ENCODE measurements around the gene GNAI1.

DNA sequence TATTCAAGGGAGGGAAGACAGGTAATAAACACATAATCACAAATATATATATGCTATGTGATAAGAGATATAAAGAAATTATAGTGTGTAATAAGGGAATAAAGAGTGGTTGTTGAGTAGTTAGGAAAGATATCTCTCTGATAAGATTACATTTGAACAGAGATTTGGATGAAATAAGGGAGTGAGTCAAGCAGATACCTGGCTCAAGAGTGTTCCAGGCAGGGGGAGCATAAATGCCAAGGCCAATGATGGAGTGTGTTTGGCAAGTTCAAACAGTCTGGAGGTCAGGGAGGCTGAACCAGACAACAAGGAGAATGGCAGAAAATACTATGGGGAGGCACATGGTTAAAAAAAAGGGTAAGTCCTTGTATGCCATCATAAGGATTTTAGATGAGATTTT is 4.8 kb upstream of the GNAI1 start:
- TF ChIP-seq EZH2 (IDR thresholded peaks at IDR 0.05; ENCODE audit: borderline replicate concordance, low read length) (no peak), CTCF (conservative IDR thresholded peaks at IDR 0.05 in 1 of 2, IDR thresholded peaks at IDR 0.05 in 1 of 2; ENCODE audit: extremely low read depth in 1 of 2, insufficient read depth in 1 of 2, low read depth in 1 of 2, low read length in 2 of 2) (no peak)

All from mammary epithelial cell (primary cell).